ELF-1 (cell line): ENCODE results near the gene RBAK.
"Not testable (repeated sequence)": the region's sequence is repeated elsewhere in the genome, so short reads cannot be mapped to it uniquely, and the experiment has no call there.

Experiments
- DNase-seq: peaks from one replicate; pipeline ENCODE4 v3.0.0-alpha.2; 2016; ENCODE audit warnings: low read depth, low spot score

Gene RBAK

GRCh38 chr7:5045558-5046396 is at the start of gene RBAK:
TSS of gene RBAK (plus strand) at chr7:5045860. CDS start at chr7:5048077, 2,217 bp downstream.
- peak; percentile 92 for DNase-seq

- no peak for DNase-seq
These were observed 48.9 kb upstream of the RBAK start for GRCh38 chr7:4996696-4997222.

DNA sequence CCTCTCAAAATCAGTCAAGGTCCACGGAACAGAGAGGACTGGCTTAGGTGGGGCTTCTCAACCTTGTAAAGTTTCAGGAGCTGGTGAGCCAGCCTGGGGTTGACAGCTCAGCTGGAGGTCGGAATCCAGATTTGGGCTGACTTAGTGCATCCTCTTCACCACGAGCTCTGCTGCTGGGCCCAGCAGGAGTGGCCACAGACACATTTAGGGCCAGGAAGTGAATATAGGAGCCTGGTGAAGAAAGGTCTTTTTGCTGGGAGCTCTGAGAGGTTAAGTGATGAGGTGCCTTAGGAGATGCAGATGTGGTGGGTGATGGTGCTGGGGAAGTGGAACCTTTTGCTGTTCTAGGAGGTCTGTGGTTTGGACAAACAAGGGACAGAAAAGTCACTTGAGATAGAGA is 47.4 kb upstream of the RBAK start:
- DNase-seq: no peak

GRCh38 chr7:4998910-4999309 is 46.8 kb upstream of the RBAK start:
- no peak for DNase-seq

GRCh38 chr7:4999369-4999950 is 46.2 kb upstream of the RBAK start:
- no peak for DNase-seq

- no peak for DNase-seq
These were observed 44.7 kb upstream of the RBAK start for GRCh38 chr7:5001003-5001402.

DNA sequence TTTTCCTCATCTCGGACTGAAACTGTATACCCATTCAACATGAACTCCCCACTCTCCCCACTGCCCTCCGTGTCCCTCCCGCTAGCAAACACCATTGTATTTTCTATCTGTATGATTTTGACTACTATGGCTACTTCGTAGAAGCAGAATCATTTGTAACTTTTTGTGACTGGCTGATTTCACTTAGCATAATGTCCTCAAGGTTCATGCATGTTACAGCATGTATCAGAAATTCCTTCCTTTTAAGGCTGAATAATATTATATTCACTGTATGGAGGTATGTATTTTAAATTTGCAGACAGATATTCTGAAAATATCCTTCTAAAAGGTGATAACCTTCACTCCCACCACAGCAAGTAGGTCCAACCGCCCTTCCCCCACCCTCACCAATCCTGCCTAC is 43.7 kb upstream of the RBAK start:
- DNase-seq: no peak

DNA sequence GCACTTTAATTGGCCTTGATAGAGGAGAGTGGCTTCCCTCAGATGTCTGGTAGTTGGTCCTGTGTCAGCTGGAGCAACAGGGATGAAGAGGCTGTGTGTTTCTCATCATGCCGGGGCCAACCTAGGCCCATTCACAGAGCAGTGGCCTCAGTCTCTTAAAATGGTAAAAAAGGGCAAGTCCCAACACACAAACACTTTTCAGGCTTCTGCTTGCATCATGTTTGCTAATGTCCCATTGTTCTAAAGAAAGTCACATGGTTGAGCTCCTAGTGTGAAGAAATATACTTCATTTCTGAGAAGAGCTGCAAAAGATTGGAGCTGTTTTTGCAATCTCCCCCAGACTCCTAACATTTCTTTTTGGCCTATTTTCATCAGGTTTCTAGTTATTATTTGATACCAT is 40.6 kb upstream of the RBAK start:
- no peak for DNase-seq

DNA sequence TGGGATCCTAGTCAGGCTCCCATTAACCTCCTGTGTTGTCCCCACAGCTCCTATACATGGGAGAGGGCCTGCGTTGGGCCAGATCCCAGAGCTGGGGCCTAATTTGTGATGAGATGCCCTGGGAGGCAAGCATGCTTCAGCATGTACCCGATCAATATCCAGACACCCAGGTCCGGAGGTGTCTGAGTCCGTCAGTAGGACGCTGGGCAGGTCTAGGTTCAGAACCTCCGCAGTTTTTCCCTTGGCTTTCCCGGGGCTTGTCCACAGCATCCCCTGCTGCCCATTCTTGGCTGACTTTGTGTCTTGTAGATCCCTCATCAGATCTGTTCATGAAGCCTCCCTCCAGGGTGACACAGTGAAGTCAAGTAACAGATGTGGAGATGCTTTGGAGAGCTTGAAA is 32.7 kb upstream of the RBAK start:
- DNase-seq: no peak

- not testable (repeated sequence) for DNase-seq
These were observed 29.7 kb upstream of the RBAK start for GRCh38 chr7:5015936-5016335.

DNA sequence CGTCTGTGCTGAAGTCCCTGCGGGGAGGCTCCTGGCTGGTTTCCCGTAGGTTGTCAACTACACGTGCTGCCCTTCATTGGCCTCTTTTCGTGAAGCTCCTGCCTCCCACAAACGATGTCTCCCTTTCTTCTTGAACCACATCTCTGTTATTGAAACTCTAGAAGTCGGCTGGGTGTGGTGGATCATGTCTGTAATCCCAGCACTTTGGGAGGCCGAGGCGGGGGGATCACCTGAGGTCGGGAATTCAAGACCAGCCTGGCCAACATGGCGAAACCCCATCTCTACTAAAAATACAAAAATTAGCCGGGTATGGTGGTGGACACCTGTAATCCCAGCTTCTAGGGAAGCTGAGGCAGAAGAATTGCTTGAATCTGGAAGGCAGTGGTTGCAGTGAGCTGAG is 28.0 kb upstream of the RBAK start:
- DNase-seq: not testable (repeated sequence)

GRCh38 chr7:5020098-5020497 is 25.6 kb upstream of the RBAK start:
- DNase-seq: no peak

GRCh38 chr7:5020976-5021550 is 24.6 kb upstream of the RBAK start:
- not testable (repeated sequence) for DNase-seq

- not testable (repeated sequence) for DNase-seq
These were observed 22.0 kb upstream of the RBAK start for GRCh38 chr7:5023626-5024025.

GRCh38 chr7:5027796-5028410 is 17.8 kb upstream of the RBAK start:
- not testable (repeated sequence) for DNase-seq

GRCh38 chr7:5033186-5033585 is 12.5 kb upstream of the RBAK start:
- not testable (repeated sequence) for DNase-seq

- DNase-seq: no peak
These were observed 10.4 kb upstream of the RBAK start for GRCh38 chr7:5035276-5035675.

GRCh38 chr7:5036446-5036845 is 9.2 kb upstream of the RBAK start:
- DNase-seq: no peak

GRCh38 chr7:5041047-5041446 is 4.6 kb upstream of the RBAK start:
- DNase-seq: peak; percentile 8

GRCh38 chr7:5043661-5044060 is 2.0 kb upstream of the RBAK start:
- DNase-seq: no peak

GRCh38 chr7:5046397-5046732 is 705 bp downstream of the RBAK start:
- DNase-seq: not testable (repeated sequence)

GRCh38 chr7:5047127-5047526 is 1.5 kb downstream of the RBAK start:
- DNase-seq: not testable (repeated sequence)
